T-helper 22 cell (primary cell): ENCODE data around the gene CTIF.
"Not testable (repeated sequence)": the region's sequence is repeated elsewhere in the genome, so short reads cannot be mapped to it uniquely, and the experiment has no call there.

Source experiments
- DNase-seq: peaks from one replicate; pipeline ENCODE4 v3.0.0-alpha.2; 2020; ENCODE audit warnings: low read depth

Gene CTIF

DNA sequence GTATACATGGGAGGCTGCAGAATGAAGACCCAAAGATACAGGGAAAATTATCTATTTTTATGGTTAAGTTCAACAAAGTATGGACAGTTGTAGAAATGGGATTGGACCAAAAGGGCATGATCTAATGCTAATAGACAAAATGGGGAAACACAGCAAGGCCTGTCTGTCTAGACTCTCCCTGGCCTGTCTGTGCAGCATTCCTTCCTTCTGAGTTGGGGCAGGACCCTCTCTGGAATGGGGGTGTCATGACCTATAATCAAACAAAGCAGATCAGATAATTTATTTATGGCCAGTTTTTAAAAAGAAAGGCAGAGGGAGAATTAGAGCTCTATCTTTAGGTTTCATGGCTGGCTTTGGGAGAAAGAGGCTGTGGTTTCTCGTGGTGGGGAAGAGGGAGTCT, 104.4 kb downstream of the CTIF start:
- DNase-seq = no peak

- no peak for DNase-seq
Observed at GRCh38 chr18:48644029-48644428, 105.2 kb downstream of the CTIF start.

GRCh38 chr18:48645427-48646002, 106.7 kb downstream of the CTIF start:
- no peak for DNase-seq

DNA sequence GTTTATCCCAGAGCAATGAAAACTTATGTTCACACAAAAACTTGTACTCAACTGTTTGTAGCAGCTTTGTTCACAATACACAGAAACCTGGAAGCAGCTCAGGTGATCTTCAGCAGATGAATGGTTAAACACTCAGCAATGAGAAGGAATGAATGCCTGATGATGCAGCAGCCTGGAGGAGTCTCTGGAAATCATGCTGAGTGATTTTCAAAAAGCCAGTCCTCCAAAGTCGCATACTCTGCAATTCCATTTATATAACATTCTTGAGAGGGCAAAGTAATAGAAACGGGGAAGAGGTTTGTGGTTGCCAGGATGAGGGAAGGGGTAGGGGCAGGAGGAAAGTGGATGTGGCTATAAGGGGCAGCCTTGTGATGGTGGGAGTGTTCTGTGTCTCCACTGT, 108.1 kb downstream of the CTIF start:
- DNase-seq = no peak

GRCh38 chr18:48649231-48649630, 110.4 kb downstream of the CTIF start:
- no peak for DNase-seq

GRCh38 chr18:48654591-48654990, 115.8 kb downstream of the CTIF start:
- DNase-seq = not testable (repeated sequence)

- no peak for DNase-seq
Observed at GRCh38 chr18:48655508-48655907, 116.7 kb downstream of the CTIF start.

GRCh38 chr18:48656176-48656575, 117.3 kb downstream of the CTIF start:
- no peak for DNase-seq

DNA sequence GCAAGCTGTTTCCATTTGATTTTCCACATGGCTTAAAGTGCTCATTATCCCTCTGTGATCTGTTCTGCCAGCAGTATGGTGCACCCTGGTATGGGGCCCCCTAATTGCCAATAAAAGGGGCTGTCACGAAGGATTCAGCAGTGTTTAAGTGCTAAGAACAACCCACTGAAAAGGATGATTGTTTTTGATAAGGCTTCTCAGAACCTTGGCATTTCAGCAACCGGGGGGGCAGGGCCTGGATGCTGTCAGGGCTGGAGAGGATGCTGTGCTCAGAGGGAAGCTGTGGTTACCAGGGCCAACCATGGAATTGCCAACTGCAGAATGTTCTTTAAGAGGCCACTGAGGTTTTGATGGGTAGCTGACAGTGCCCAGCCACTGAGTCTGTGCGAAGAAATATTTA, 117.8 kb downstream of the CTIF start:
- DNase-seq = no peak

- no peak for DNase-seq
Observed at GRCh38 chr18:48657447-48658120, 118.8 kb downstream of the CTIF start.

DNA sequence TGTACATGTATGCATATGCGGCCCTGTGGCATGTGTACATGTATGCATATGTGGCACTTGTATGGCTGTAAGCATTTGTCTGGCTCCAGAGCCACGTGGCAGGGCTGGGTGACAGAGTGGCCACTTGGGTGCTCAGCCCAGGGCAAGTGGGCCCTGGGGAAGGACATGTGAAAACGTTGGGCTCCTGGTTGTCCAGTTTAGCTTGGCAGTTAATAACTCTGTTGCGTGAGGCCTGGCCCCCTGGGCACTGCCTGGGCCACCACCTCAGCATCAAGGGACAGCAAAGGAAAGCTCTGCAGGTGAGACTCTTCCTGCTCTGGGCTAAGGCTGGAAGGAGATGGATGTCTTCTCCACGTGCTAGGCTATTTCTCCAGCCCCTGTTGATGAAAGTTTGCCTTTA, 119.9 kb downstream of the CTIF start:
- no peak for DNase-seq

DNA sequence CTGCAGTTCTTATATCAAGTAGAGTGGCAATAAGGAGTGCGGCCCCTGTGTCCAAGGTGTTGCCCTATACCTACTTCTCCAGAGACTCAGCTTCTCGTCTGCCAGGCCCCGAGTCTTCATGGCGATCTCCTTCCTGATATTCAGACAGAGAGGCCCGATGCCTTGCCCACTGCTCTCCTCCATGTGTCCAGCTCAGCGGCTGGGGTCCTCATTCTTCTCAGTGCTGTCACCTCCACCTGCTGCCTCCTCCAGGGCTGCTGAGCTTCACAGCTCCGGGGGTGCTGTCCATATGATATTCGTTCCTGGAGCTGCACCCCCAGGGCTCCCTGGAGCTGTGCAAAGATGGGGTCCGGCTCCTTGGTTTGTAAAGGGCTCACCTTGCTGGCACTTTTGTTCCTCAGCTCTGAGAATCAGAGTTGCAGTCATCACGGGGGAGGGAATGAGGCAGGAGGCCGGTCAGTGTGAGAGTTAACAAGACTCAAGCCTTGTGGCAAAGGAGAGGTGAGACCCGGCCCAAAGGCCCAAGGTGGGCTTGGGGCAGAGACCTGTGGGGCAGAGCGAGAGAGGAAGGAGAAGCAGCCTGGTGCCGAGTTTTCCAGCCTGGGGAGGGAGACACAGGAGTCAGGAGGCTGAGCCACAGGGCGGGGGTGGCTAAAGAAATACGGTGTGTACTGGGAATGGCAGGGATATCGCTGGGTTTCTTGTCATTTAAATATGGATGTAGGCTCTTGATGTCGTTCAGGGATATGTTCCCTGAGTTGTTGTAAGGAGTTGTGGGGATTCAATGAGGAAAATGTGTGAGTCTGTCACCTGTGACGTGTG, 120.6 kb downstream of the CTIF start:
- no peak for DNase-seq

DNA sequence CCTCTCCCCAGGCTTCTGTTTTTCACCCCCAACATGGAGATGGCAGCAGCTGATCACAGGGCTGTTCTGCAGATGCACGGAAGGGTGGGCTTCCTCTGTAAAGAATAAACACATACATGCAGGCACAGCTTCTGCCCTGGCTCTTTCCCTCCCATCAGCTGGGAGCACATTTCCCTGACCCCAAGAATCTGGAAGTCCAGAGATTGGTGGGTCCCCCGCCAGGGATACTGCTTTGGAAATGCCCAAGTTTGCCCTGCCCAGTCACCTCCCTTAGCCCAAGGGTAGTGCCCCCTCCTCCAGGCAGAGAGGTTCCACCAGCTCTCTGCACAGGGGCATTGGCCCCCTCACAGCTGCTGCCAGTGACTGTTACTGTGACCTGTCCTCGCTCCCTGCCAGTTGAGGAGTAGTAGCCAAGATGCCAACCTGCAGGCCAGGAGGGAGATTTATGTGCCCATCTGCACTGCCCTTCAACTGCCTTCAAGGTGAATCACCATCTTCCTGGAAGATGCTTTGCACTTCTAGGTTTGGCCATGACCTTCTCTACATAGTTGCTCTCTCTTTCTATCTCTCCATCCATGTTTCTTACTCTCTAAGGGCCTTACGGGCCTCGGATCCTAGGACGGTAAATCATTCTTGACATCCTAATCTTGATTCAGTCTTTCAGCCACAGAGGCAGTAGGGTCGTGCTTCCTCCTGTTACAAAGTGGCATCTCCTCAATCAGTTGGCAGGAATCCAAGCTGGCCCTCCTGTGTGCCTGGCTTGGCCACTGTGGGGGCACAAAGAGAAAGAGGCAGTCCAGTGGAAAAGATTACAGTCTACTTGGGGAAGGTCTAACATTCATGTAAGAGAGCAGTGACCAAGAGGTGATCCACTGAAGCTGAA, 121.8 kb downstream of the CTIF start:
- DNase-seq = no peak

GRCh38 chr18:48661421-48661820, 122.6 kb downstream of the CTIF start:
- no peak for DNase-seq

GRCh38 chr18:48662011-48662661, 123.3 kb downstream of the CTIF start:
- no peak for DNase-seq

DNA sequence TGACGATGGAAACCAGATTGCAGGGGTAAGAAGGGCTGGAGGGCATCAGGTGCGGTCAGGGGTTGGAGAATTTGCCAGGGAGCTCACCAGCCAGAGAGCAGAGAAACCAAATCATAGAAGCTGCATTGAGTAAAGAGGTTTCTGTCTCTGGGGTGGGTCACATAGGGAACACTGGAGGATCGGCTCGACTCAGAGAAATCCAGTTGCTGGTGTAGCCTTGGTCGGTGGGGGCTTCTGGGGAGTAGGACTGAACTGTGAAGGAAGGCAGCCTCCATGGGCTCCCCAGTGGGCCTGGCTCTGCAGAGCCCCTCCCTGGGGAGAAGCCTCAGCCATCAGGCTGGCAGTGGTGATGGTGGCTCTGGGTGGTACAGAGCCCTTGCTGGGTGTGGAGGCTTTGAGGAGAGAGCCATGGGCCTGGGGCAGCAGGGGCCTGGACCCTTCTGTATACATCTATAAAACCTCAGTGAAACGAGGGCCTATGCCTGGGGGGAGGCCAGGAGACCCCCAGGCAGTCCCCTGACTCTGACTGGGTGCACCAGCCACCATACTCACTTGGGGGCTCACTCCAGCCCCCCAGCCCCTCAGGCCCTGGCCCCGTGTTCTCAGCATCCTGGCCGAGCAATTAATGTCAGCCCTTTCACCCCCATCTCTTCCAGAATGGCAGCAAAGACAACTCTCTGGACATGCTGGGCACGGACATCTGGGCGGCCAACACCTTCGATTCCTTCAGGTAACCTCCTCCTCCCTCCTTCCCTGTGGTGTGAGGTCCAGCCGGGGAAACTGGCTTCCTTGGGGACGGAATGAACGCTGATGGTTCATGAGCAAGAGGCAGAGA, 124.5 kb downstream of the CTIF start:
- no peak for DNase-seq

GRCh38 chr18:48663931-48664847, 125.4 kb downstream of the CTIF start:
- DNase-seq = peak; percentile 8

DNA sequence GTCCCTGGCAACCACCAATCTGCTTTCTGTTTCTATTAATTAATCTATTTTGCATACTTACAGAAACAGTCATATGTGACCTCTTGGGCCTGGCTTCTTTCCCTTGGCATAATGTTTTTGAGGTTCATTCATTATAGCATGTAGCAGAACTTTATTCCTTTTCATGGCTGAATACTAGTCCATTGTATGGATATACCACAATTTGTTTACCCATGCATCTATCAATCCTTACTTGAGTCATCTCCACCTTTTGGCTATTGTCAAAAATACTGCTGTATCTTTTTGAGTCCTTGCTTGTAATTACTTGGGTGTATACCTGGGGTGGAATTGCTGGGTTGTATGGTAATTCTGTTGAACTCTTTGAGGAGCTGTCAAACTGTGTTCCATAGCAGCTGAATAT, 126.8 kb downstream of the CTIF start:
- DNase-seq = no peak

GRCh38 chr18:48666613-48667012, 127.8 kb downstream of the CTIF start:
- no peak for DNase-seq
